OCI-LY1 (cell line): Measurements from ENCODE around the gene CALB2.

Experiments used
- EZH2 ChIP-seq: fragments of 200-600 bp; sonication (generic), shearing (Covaris generic); IDR thresholded peaks from 2 replicates; pipeline ENCODE4 v1.8.0; 2017; ENCODE audit warnings: borderline replicate concordance, mixed run types, mild to moderate bottlenecking, antibody characterized with exemption, low read length, moderate library complexity, mixed read lengths
- TF ChIP-seq, protein P1 (sequence below): fragments of 200-600 bp; sonication (generic), shearing (Covaris generic); IDR thresholded peaks from 2 replicates; pipeline ENCODE4 v1.5.1; 2017; ENCODE audit warnings: mild to moderate bottlenecking, antibody characterized with exemption, low read length, moderate library complexity, mixed read lengths

DNA sequence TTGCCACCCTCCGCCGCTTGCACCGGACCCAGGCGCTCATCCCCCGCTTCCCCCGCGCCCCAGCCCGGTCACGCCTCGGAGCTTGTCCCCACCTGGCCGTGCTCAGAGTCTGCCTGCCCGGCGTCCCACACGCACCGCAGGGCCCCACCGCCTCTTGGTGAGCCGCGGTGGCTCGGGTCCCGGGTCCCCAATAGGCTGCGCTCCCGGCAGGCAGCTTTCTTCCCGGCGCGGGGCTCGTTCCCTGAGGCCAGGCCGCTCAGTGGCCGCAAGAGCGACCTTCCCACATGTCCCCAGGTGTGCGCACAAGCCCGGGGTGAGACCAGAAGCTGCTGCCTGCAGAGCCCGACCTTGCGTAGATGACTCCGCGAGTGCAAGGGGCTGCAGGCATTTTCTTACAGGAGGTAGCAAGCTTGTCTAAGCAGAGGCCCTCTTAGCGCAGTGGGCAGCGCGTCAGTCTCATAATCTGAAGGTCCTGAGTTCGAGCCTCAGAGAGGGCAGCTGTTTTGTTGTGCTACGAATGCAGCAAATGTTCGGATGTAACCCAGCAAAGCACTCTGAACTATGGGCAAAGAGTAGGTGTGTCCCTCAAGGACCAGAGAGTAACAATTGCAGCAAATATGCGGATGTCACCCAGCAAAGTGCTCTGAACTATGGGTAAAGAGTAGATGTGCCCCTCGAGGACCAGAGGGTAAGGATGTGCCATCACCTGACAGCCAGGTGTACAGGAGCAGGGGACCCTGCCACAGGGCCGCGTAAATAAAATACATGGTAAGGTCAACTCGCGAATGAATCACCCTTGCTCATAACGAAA is 67.8 kb downstream of the CALB2 start:
- TF ChIP-seq, protein P1, sequence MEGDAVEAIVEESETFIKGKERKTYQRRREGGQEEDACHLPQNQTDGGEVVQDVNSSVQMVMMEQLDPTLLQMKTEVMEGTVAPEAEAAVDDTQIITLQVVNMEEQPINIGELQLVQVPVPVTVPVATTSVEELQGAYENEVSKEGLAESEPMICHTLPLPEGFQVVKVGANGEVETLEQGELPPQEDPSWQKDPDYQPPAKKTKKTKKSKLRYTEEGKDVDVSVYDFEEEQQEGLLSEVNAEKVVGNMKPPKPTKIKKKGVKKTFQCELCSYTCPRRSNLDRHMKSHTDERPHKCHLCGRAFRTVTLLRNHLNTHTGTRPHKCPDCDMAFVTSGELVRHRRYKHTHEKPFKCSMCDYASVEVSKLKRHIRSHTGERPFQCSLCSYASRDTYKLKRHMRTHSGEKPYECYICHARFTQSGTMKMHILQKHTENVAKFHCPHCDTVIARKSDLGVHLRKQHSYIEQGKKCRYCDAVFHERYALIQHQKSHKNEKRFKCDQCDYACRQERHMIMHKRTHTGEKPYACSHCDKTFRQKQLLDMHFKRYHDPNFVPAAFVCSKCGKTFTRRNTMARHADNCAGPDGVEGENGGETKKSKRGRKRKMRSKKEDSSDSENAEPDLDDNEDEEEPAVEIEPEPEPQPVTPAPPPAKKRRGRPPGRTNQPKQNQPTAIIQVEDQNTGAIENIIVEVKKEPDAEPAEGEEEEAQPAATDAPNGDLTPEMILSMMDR: no peak
- no peak for TF ChIP-seq EZH2
